A549 (cell line): ENCODE results near the gene ARHGAP42.
"Not testable (repeated sequence)": the region's sequence is repeated elsewhere in the genome, so short reads cannot be mapped to it uniquely, and the experiment has no call there.

Experiments used
- FOSL2 ChIP-seq, 2 experiments: fragments of 450-650 bp in 1 of 2; fragments of >200 bp in 1 of 2; sonication (Bioruptor Twin) in 1 of 2; formaldehyde crosslinking; IDR thresholded peaks; 2 replicates each; pipeline versions ENCODE4 v1.5.0 to v1.6.1; 2016 to 2020; ENCODE audit warnings: mild to moderate bottlenecking in 1 of 2, moderate library complexity in 1 of 2
- JUNB ChIP-seq: fragments of >200 bp; sonication (Bioruptor Twin); formaldehyde crosslinking; IDR thresholded peaks from 2 replicates; pipeline ENCODE4 v1.6.1; 2016
- MAZ ChIP-seq: fragments of 150-350 bp; IDR thresholded peaks from 2 replicates; pipeline ENCODE4 v1.6.1; 2014; ENCODE audit warnings: antibody characterized with exemption, low read depth, low read length, borderline replicate concordance
- TF ChIP-seq, protein P1 (sequence below): fragments of >200 bp; sonication (Bioruptor Twin); formaldehyde crosslinking; IDR thresholded peaks from 3 replicates; pipeline ENCODE4 v1.5.1; 2016

DNA sequence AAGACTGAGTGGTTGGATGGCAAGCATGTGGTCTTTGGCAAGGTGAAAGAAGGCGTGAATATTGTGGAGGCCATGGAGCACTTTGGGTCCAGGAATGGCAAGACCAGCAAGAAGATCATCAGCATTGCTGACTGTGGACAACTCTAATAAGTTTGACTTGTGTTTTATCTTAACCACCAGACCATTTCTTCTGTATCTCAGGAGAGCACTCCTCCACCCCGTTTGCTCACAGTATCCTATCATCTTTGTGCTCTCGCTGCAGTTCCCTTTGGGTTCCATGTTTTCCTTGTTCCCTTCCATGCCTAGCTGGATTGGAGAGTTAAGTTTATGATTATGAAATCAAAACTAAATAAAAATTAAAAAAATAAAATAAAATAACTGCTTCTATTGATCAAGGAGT lies 20.3 kb upstream of the ARHGAP42 start:
- TF ChIP-seq, protein P1, sequence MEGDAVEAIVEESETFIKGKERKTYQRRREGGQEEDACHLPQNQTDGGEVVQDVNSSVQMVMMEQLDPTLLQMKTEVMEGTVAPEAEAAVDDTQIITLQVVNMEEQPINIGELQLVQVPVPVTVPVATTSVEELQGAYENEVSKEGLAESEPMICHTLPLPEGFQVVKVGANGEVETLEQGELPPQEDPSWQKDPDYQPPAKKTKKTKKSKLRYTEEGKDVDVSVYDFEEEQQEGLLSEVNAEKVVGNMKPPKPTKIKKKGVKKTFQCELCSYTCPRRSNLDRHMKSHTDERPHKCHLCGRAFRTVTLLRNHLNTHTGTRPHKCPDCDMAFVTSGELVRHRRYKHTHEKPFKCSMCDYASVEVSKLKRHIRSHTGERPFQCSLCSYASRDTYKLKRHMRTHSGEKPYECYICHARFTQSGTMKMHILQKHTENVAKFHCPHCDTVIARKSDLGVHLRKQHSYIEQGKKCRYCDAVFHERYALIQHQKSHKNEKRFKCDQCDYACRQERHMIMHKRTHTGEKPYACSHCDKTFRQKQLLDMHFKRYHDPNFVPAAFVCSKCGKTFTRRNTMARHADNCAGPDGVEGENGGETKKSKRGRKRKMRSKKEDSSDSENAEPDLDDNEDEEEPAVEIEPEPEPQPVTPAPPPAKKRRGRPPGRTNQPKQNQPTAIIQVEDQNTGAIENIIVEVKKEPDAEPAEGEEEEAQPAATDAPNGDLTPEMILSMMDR: not testable (repeated sequence)
- not testable (repeated sequence) for TF ChIP-seq JUNB; MAZ; FOSL2 (IDR thresholded peaks at IDR 0.05); FOSL2 (CRISPR knock-in tag; IDR thresholded peaks at IDR 0.05)
